LNCaP clone FGC (cell line): ENCODE data around the gene PSMC3.

ENCODE experiments used
- DNase-seq: peaks from one replicate; pipeline ENCODE4 v3.0.0-alpha.2; 2011; ENCODE audit warnings: low read depth
- H3K4me3 ChIP-seq: 2 replicates; pipeline ENCODE4 v1.5.1; 2011; ENCODE audit warnings: mild to moderate bottlenecking, low read depth, low read length, control low read depth
- TF ChIP-seq, protein P1 (sequence below): IDR thresholded peaks from 2 replicates; pipeline ENCODE4 v1.5.1; 2012; ENCODE audit warnings: mild to moderate bottlenecking; ENCODE audit not compliant: control insufficient read depth, insufficient read depth; ENCODE audit errors: extremely low read depth

The PSMC3 gene

GRCh38 chr11:47451436-47451835, 25.2 kb upstream of the PSMC3 start:
- no peak for DNase-seq
- TF ChIP-seq, protein P1, sequence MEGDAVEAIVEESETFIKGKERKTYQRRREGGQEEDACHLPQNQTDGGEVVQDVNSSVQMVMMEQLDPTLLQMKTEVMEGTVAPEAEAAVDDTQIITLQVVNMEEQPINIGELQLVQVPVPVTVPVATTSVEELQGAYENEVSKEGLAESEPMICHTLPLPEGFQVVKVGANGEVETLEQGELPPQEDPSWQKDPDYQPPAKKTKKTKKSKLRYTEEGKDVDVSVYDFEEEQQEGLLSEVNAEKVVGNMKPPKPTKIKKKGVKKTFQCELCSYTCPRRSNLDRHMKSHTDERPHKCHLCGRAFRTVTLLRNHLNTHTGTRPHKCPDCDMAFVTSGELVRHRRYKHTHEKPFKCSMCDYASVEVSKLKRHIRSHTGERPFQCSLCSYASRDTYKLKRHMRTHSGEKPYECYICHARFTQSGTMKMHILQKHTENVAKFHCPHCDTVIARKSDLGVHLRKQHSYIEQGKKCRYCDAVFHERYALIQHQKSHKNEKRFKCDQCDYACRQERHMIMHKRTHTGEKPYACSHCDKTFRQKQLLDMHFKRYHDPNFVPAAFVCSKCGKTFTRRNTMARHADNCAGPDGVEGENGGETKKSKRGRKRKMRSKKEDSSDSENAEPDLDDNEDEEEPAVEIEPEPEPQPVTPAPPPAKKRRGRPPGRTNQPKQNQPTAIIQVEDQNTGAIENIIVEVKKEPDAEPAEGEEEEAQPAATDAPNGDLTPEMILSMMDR, result no peak
- H3K4me3 ChIP-seq, result no peak overlapping the region

- TF ChIP-seq, protein P1, result no peak
- no peak for DNase-seq
- no peak overlapping the region for H3K4me3 ChIP-seq
These were observed 23.3 kb upstream of the PSMC3 start for GRCh38 chr11:47449541-47449940.

GRCh38 chr11:47448566-47449427, 22.6 kb upstream of the PSMC3 start, which contains the start of gene RAPSN:
RAPSN (minus strand) TSS chr11:47449136; CDS start chr11:47448964, 172 bp downstream.
- H3K4me3 ChIP-seq, result no peak within 1 kb of the TSS
- no peak for DNase-seq

GRCh38 chr11:47447906-47448305, 21.7 kb upstream of the PSMC3 start:
- no peak for DNase-seq
- H3K4me3 ChIP-seq, result no peak overlapping the region
- TF ChIP-seq, protein P1, result no peak

More at GRCh38 chr11:47448566-47449427, 22.6 kb upstream of the PSMC3 start, which contains the start of gene RAPSN:
- TF ChIP-seq, protein P1, result no peak

DNA sequence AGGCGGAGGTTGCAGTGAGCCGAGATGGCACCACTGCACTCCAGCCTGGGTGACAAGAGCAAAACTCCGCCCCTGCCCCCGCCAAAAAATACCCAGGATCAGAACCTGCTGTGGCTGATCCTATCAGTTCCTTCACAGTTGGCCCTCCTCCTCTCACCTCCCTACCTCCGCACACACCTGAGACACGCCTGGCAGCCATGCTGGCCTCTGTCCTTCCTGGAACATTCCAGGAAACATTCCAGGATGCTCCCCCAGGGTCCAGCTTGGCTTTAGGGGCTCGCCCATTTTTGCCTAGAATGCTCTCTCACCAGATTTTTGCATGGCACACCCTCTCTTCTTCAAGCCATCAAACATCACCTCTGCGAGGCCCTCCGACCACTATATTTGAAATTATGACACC, 20.6 kb upstream of the PSMC3 start:
- no peak overlapping the region for H3K4me3 ChIP-seq
- DNase-seq, result no peak
- TF ChIP-seq, protein P1, result no peak

DNA sequence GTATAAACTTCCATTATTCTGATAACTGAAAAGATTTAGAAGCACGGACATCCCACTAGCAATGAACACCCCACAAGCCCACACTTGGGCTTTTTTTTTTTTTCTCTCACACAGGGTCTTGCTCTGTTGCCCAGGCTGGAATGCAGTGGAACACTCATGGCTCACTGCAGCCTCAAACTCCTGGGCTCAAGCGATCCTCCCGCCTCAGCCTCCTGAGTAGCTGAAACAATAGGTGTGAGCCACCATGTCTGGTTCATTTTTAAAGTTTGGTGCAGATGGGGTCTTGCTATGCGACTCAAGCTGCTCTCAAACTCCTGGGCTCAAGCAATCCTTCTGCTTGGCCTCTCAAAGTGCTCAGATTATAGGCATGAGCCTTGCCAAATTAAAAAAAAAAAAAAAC, 19.6 kb upstream of the PSMC3 start:
- no peak overlapping the region for H3K4me3 ChIP-seq
- TF ChIP-seq, protein P1, result no peak
- DNase-seq, result no peak
